Measurements from ENCODE around the gene ARRDC5. TPM values are rescaled to one million over a fixed set of nuclear protein-coding genes. Genes with fewer than 3 reads are reported as not detected.

Gene ARRDC5
- total RNA-seq, 2 donors from 2014 or later: not detected

GRCh38 chr19:4937060-4937459, 34.4 kb upstream of the ARRDC5 start:
- ATAC-seq (no peak), DNase-seq (no peak)
- TF ChIP-seq CTCF (IDR thresholded peaks at IDR 0.05): no peak
- no peak for TF ChIP-seq POLR2A (IDR thresholded peaks at IDR 0.05)
- no peak overlapping the region for H3K4me3 ChIP-seq
- WGBS, 2 donors: 90 to 93% methylated on average over 7 of the region's 7 CpGs
- H3K4me1 ChIP-seq: no peaks in the 10 kb centered on the region
- H3K27ac ChIP-seq: no peak overlapping the region
- intact Hi-C loops (cut with DNase I): no loop called here
- H3K9me3 ChIP-seq: no peaks in the 10 kb centered on the region
- no peaks in the 10 kb centered on the region for H3K27me3 ChIP-seq
- H3K36me3 ChIP-seq (replicated peaks in 1 of 2; ENCODE audit: insufficient read depth in 1 of 2, low read depth in 2 of 2): no peaks in the 10 kb centered on the region

GRCh38 chr19:4935444-4935843, 32.7 kb upstream of the ARRDC5 start:
- intact Hi-C loops (cut with DNase I): no loop called here
- ATAC-seq: no peak

GRCh38 chr19:4933528-4933927, 30.8 kb upstream of the ARRDC5 start:
- 69 to 71% methylated on average over 7 of the region's 7 CpGs for WGBS, 2 donors
- Histone ChIP-seq H3K27ac (no peak overlapping the region), H3K4me3 (no peak overlapping the region)

More at GRCh38 chr19:4935444-4935843, 32.7 kb upstream of the ARRDC5 start:
- Histone ChIP-seq H3K4me1 (no peaks in the 10 kb centered on the region), H3K36me3 (replicated peaks in 1 of 2; ENCODE audit: insufficient read depth in 1 of 2, low read depth in 2 of 2) (no peaks in the 10 kb centered on the region), H3K27me3 (no peaks in the 10 kb centered on the region), H3K27ac (no peak overlapping the region), H3K9me3 (no peaks in the 10 kb centered on the region), H3K4me3 (no peak overlapping the region)
- WGBS, 2 donors: 82 to 83% methylated on average over 8 of the region's 8 CpGs
- DNase-seq: no peak
- TF ChIP-seq CTCF (IDR thresholded peaks at IDR 0.05) (no peak), POLR2A (IDR thresholded peaks at IDR 0.05) (no peak)

GRCh38 chr19:4932711-4933110, 30.0 kb upstream of the ARRDC5 start:
- ATAC-seq (no peak), DNase-seq (no peak)
- Histone ChIP-seq H3K27me3 (no peaks in the 10 kb centered on the region), H3K36me3 (replicated peaks in 1 of 2; ENCODE audit: insufficient read depth in 1 of 2, low read depth in 2 of 2) (no peaks in the 10 kb centered on the region), H3K9me3 (no peaks in the 10 kb centered on the region), H3K4me3 (no peak overlapping the region), H3K4me1 (no peaks in the 10 kb centered on the region), H3K27ac (no peak overlapping the region)
- intact Hi-C loops (cut with DNase I): no loop called here
- 94 to 100% methylated on average over 6 to 10 of the region's 32 CpGs for WGBS, 2 donors
- TF ChIP-seq CTCF (IDR thresholded peaks at IDR 0.05) (no peak), POLR2A (IDR thresholded peaks at IDR 0.05) (no peak)

More at GRCh38 chr19:4933528-4933927, 30.8 kb upstream of the ARRDC5 start:
- DNase-seq (peak in 2 of 4 donors; percentile 18 to 41), ATAC-seq (peak; percentile 38)
- Histone ChIP-seq H3K9me3 (no peaks in the 10 kb centered on the region), H3K27me3 (no peaks in the 10 kb centered on the region), H3K4me1 (no peaks in the 10 kb centered on the region), H3K36me3 (replicated peaks in 1 of 2; ENCODE audit: insufficient read depth in 1 of 2, low read depth in 2 of 2) (no peaks in the 10 kb centered on the region)
- TF ChIP-seq POLR2A (IDR thresholded peaks at IDR 0.05): no peak
- TF ChIP-seq CTCF (IDR thresholded peaks at IDR 0.05): no peak
- intact Hi-C loops (cut with DNase I): no loop called here

- ATAC-seq (no peak), DNase-seq (no peak)
- H3K27ac ChIP-seq: no peak overlapping the region
- no peaks in the 10 kb centered on the region for H3K36me3 ChIP-seq (replicated peaks in 1 of 2; ENCODE audit: insufficient read depth in 1 of 2, low read depth in 2 of 2)
- intact Hi-C loops (cut with DNase I): no loop called here
- 92 to 94% methylated on average over 21 to 28 of the region's 28 CpGs for WGBS, 2 donors
- no peak overlapping the region for H3K4me3 ChIP-seq
- no peak for TF ChIP-seq POLR2A (IDR thresholded peaks at IDR 0.05)
- no peak for TF ChIP-seq CTCF (IDR thresholded peaks at IDR 0.05)
- no peaks in the 10 kb centered on the region for H3K27me3 ChIP-seq
- no peaks in the 10 kb centered on the region for H3K9me3 ChIP-seq
- no peaks in the 10 kb centered on the region for H3K4me1 ChIP-seq
Measured at GRCh38 chr19:4930664-4931063, 28.0 kb upstream of the ARRDC5 start.

Data from body of pancreas (tissue), 4 donors.